ENCODE results near the gene SYNDIG1.

Gene SYNDIG1

GRCh38 chr20:24581443-24582170 is 112.2 kb downstream of the SYNDIG1 start:
- H3K4me3 ChIP-seq (ENCODE audit: low read depth, low read length) = no peak overlapping the region
- DNase-seq (ENCODE audit: low read depth) = no peak
- no peak for TF ChIP-seq CTCF (IDR thresholded peaks at IDR 0.05; ENCODE audit: low read depth, low read length, missing control alignments)

- DNase-seq (ENCODE audit: low read depth) = no peak
- H3K4me3 ChIP-seq (ENCODE audit: low read depth, low read length) = no peak overlapping the region
- no peak for TF ChIP-seq CTCF (IDR thresholded peaks at IDR 0.05; ENCODE audit: low read depth, low read length, missing control alignments)
Observed at GRCh38 chr20:24582373-24583168, 113.1 kb downstream of the SYNDIG1 start.

- no peak for TF ChIP-seq CTCF (IDR thresholded peaks at IDR 0.05; ENCODE audit: low read depth, low read length, missing control alignments)
- no peak for DNase-seq (ENCODE audit: low read depth)
Observed at GRCh38 chr20:24583169-24583792, 113.9 kb downstream of the SYNDIG1 start.

GRCh38 chr20:24584078-24584477 is 114.6 kb downstream of the SYNDIG1 start:
- H3K4me3 ChIP-seq (ENCODE audit: low read depth, low read length) = no peak overlapping the region
- TF ChIP-seq CTCF (IDR thresholded peaks at IDR 0.05; ENCODE audit: low read depth, low read length, missing control alignments) = no peak
- no peak for DNase-seq (ENCODE audit: low read depth)

More at GRCh38 chr20:24583169-24583792, 113.9 kb downstream of the SYNDIG1 start:
- no peak overlapping the region for H3K4me3 ChIP-seq (ENCODE audit: low read depth, low read length)

- no peak for DNase-seq (ENCODE audit: low read depth)
- TF ChIP-seq CTCF (IDR thresholded peaks at IDR 0.05; ENCODE audit: low read depth, low read length, missing control alignments) = no peak
- H3K4me3 ChIP-seq (ENCODE audit: low read depth, low read length) = no peak overlapping the region
Observed at GRCh38 chr20:24584538-24585356, 115.3 kb downstream of the SYNDIG1 start.

GRCh38 chr20:24585796-24586522 is 116.5 kb downstream of the SYNDIG1 start:
- DNase-seq (ENCODE audit: low read depth) = no peak
- H3K4me3 ChIP-seq (ENCODE audit: low read depth, low read length) = no peak overlapping the region
- TF ChIP-seq CTCF (IDR thresholded peaks at IDR 0.05; ENCODE audit: low read depth, low read length, missing control alignments) = no peak
